AG10803 (cell line): ENCODE measurements around the gene SH3TC1.
A peak's percentile ranks its signal among the peaks of the same experiment; 100 is the strongest.

Experiments used
- DNase-seq: peaks from one replicate; pipeline ENCODE4 v3.0.0; 2010; ENCODE audit warnings: low read depth
- H3K4me3 ChIP-seq: 2 replicates; pipeline ENCODE4 v1.5.1; 2011; ENCODE audit warnings: mild to moderate bottlenecking, low read length, control low read depth
- TF ChIP-seq, protein P1 (sequence below): conservative IDR thresholded peaks from 2 replicates; pipeline ENCODE4 v1.5.1; 2011; ENCODE audit warnings: mild to moderate bottlenecking, low read length, control low read depth, inconsistent platforms

The SH3TC1 gene

DNA sequence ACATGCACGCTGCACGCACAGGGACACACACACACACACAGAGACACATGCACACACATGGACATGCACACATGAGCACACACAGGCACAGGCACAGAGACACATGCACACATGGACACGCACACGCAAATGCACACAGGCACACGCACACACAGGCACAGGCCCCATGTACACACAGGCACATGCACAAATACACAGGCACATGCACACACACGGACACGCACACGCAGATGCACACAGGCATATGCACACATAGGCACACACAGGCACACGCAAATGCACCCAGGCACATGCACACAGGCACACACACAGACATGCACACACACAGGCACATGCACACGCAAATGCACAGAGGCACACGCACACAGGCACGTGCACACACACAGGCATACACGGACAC, 40.1 kb downstream of the SH3TC1 start:
- no peak for DNase-seq
- TF ChIP-seq, protein P1, sequence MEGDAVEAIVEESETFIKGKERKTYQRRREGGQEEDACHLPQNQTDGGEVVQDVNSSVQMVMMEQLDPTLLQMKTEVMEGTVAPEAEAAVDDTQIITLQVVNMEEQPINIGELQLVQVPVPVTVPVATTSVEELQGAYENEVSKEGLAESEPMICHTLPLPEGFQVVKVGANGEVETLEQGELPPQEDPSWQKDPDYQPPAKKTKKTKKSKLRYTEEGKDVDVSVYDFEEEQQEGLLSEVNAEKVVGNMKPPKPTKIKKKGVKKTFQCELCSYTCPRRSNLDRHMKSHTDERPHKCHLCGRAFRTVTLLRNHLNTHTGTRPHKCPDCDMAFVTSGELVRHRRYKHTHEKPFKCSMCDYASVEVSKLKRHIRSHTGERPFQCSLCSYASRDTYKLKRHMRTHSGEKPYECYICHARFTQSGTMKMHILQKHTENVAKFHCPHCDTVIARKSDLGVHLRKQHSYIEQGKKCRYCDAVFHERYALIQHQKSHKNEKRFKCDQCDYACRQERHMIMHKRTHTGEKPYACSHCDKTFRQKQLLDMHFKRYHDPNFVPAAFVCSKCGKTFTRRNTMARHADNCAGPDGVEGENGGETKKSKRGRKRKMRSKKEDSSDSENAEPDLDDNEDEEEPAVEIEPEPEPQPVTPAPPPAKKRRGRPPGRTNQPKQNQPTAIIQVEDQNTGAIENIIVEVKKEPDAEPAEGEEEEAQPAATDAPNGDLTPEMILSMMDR = no peak
- no peak overlapping the region for H3K4me3 ChIP-seq

DNA sequence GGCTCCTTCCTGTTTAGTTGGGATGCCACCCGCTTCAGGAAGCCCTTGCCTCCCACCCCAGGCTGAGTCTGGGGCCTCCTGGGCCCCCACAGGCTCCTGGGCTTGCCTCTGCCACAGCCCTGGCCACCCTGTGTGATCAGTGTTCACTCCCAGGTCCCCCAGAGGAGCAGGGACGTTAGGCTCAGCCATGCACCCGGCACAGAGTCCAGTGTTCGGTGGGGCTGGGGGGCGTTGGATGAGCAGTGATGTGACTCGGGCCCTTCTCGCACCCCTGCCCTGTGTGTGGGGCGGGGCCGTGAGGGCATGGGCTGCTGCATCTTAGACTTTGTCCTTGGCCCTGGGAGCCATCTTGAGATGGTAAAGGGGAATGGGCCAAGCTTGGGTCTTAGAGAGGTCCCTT, 40.6 kb downstream of the SH3TC1 start:
- TF ChIP-seq, protein P1 = no peak
- no peak for DNase-seq
- H3K4me3 ChIP-seq = no peak overlapping the region

DNA sequence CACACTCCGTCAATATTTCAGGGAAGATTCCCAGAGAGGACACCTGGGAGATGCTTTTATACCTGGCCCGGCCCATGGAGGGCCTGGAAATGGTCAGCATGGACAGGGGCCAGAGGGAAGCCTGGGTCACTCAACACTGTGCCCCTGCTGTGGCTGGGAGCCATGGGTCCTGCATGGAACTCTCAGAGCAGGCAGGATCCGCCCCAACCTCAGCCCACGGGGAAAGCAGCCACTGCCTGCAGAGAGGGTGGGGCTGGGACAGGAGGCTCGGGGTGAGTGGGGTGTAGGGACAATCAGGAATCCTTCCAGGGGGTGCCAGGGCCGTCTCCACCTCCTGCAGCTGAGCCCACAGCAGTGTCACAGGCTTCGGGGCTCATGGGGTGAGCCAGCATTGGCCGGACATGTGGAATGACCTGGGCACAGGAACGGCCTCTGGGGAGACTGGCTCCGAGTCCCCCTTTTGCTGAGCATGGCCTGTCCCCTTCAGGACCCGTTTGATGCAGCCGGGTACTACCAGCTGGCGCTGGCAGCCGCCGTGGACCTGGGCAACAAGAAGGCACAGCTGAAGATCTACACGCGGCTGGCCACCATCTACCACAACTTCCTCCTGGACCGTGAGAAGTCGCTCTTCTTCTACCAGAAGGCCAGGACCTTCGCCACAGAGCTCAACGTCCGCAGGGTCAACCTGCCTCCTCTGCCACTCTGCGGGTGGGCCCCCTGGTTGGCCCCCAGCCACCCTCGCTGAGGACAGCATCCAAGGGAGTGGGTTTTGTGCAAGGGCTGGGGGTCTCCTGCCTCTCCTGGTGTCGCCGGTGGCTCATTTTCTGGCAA, 41.3 kb downstream of the SH3TC1 start:
- H3K4me3 ChIP-seq = no peak overlapping the region
- TF ChIP-seq, protein P1 = no peak
- no peak for DNase-seq

DNA sequence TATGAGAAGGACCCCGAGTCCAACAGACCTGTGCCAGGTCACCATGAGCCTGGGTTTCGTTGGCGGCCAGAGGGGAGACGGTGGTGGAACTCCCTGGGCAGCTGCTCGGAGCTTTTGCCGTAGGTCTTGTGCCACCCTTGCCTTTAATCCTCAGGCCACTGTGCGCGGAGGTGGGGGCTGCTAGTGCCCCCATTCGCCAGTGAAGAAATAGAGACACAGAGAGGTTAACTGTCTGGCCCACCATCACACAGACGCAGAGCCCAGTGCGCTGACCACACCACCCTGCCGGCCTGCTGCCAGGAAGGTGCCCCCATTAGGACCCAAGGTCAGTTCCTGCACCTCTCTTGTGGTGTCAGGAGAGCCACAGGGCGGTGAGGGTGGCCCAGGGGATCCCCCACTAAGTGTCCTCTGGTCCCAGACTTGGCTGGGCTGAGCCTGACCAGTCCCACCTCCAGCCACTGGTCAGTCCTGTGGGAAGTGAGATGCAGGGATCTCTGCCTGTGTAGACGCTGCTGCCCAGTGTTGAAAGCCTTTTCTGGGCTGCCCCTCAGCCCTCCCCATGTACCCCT, 42.2 kb downstream of the SH3TC1 start:
- no peak for DNase-seq
- TF ChIP-seq, protein P1 = no peak
- no peak overlapping the region for H3K4me3 ChIP-seq

DNA sequence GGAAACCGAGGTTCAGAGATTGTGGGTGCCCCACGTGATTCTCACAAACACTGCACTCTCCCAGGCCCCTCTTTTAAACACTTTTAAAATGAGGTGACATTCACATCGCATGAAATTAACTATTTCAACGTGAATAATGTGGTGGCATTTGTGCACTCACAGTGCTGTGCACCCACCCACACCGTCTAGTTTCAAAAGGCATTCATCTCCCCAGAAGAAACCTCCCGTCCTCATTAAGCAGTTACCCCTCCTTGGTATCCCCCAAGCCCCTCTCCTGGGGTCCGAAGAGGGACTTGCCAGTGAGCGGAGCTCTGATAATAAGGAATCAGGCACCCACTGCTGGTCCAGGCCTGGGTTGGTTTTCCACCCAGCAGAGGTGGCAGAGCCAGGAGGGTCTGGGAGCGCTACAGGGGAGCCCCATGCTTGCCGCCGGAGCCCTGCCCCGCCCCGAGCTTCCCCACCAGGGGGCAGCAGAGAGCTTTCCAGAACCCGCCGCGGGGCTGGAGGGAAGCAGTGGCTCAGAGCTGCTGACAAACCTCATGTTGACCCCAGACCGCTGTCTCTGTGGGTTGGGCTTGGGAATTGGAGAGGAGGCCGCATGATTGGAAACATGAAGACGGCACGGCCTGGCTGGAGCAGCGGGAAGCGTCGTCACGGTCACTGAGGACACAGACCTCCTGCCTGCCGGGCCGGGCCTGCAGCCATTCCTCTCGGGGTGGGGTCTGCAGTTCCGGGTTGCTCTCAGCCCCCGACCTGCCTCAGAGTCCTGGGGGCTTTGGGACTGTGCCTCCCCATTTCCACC, 43.0 kb downstream of the SH3TC1 start:
- TF ChIP-seq, protein P1 = peak; percentile 85
- no peak overlapping the region for H3K4me3 ChIP-seq
- DNase-seq = peak; percentile 84

DNA sequence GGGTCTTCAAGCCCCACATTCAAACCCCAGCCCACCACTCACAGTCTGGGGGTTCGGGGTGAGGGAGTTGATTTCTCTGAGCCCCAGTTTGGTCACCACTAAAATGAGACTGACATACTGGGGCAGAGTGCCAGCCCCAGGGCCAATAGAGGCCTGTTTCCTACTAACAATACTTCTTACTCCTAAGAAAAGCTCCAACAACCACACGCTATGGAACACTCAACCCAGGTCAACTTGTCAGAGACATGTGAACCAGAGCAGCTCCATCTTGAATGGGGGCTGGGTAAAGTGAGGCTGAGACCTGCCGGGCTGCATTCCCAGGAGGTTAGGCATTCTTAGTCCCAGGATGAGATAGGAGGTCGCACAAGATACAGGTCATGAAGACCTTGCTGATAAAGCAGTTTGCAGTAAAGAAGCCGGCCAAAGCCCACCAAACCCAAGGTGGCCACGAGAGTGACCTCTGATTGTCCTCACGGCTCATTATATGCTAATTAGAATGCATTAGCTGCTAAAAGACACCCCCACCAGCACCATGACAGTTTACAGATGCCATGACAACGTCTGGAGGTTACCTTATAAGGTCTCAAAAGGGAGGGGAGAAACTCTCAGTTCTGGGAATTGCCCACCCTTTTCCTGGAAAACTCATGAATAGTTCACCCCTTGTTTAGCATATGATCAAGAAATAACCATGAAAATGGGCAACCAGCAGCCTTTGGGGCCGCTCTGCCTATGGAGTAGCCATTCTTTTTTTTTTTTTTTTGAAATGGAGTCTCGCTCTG, 43.9 kb downstream of the SH3TC1 start:
- H3K4me3 ChIP-seq = no peak overlapping the region
- no peak for DNase-seq
- TF ChIP-seq, protein P1 = no peak
